ENCODE data around the gene WNT10A. TPM values are rescaled to one million over a fixed set of nuclear protein-coding genes. Genes with fewer than 3 reads are reported as not detected.

Gene WNT10A
- total RNA-seq, 2 experiments from 2014 or later = 1.9 to 2.5 TPM

DNA sequence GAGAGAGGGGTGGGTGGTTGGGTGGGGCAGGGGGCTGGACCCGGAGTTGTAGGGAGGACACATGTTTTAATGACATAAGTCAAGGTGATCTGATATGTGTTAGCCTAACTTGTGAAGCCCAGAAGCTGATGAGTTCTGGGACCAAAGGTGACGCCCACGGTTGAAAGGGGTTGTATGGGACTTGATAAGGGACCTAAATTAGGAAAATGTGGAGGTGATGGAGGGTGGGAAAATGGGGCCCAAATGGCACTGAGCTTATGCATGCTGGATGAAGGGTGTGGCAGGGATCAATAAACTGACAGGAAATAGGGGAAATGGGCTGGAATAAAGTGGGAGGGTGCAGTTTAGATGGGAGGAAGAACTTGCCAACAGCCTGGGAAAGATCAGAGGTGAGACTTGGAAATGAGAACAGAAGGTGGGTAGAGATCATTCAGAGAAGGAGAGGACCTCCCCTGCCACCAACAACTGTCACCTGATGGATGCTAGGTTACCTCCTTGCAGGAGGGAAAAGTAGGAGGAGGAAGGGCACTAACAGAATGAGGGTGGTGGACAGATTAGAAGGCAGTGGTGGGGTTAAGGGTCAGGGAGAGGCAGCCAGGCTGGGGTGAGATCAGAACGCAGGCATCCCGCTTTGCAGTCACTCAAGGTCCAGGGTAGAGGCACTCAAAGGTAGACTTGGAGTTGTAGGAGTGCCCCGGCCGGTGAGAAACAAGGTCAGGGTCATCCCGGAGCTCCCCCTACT is 15.3 kb downstream of the WNT10A start:
- Mint-ChIP-seq H3K36me3 (no peaks in the 10 kb centered on the region), H3K27ac (peak overlapping the region; percentile 58), H3K27me3 (peaks cover 59% of the 10 kb centered on the region), H3K4me3 (peak overlapping the region; percentile 57), H3K9me3 (no peaks in the 10 kb centered on the region), H3K4me1 (peaks cover 39% of the 10 kb centered on the region)
- POLR2A ChIA-PET = interaction anchor here (0.6 to 4.4 kb wide), 3 partner anchors 13 to 305 kb away, joined by 4 to 53 read pairs (median 4); partner anchors contain the start of gene WNT10A
- ATAC-seq (ENCODE audit: low read depth) (no peak), DNase-seq (no peak)

DNA sequence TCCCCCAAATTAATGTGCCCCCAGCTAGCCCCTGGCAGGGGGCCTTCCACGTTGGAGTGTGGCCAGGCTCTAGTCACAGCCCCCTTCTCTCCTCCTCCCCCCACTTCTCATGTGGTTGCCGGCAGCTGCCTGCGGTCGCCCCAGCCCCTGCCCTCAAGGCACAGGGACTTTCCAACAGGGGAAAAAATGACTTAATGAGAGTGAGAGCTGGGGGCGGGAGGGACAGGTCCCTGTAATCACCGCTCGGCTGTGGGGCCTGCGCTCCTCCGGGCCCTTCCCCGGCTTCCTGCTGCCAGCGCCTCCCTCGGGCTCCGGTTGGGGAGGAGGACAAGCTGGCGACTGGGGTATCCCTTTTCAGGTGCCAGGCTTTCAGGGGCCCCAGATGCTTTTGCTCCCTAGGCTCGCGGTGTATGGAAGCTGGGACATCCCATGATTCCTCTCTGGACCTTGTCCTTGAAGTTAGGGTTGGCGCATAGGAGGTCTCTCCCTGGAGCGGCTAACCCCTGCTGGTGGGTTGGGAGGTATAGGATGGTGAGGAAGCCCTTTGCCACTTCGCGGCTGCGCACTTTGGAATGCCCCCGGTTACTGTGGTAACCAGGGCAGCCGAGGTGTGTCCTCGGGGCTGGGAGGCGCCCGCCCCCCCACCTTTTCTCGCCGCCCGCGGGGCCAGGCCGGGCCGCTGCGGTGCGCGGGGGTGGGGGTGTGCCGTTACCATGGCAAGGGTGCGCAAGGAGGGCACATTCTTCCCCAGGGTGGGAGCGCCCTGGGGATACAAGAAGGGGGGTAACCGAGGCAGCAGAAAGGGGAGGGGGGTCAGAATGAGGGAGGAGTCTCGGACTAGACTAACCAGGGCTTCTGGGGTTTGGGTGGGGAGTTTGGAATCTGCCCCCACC is 16.1 kb downstream of the WNT10A start:
- DNase-seq = peak; percentile 73
- peak overlapping the region; percentile 54 for H3K4me3 Mint-ChIP-seq
- POLR2A ChIA-PET = interaction anchor here (0.6 to 4.4 kb wide), 4 partner anchors 13 to 304 kb away, joined by 4 to 53 read pairs (median 8); partner anchors contain the start of gene WNT10A
- H3K36me3 Mint-ChIP-seq = no peaks in the 10 kb centered on the region
- H3K27ac Mint-ChIP-seq = peak overlapping the region; percentile 68
- peak; percentile 51 for ATAC-seq (ENCODE audit: low read depth)
- H3K4me1 Mint-ChIP-seq = peaks cover 39% of the 10 kb centered on the region
- H3K27me3 Mint-ChIP-seq = peaks cover 59% of the 10 kb centered on the region
- no peaks in the 10 kb centered on the region for H3K9me3 Mint-ChIP-seq

DNA sequence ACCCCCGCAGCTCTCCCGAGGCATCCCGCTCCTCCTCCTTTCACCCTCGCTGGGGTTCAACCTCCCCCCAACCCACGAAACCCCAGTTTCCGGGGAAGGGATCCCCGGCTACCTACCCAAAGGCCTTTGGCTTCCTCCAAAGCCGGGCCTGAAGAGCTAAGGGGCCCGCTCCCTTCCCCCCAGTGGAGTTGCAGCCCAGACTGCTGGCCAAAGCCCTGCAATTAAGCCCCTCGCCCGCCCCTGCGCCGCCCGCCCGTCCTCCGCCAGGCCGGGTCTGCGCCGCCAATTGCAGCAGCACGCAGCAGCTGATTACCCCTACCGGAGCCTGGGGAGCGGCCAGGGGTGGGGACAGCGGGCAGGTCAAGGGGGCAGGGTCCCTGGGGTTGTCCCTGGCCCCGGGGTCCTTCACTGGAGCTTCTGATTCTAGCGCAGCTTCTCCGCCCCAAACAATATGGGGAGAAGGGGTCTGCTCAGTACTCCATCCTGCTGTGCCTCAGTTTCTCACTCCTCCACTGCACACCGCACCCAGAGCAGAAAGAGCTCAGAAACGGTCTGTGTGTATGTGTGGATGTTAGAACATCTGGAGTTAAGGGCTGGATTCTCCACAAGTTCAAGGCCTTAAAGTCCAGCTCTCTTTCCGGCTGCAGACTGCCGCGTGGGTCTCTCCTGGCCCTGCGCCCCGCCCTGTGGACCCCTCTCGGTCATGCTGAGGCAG is 16.9 kb downstream of the WNT10A start:
- ATAC-seq (ENCODE audit: low read depth) (no peak), DNase-seq (no peak)
- Mint-ChIP-seq H3K4me3 (peak overlapping the region; percentile 74), H3K4me1 (peaks cover 38% of the 10 kb centered on the region), H3K27ac (no peak overlapping the region), H3K27me3 (peaks cover 62% of the 10 kb centered on the region), H3K36me3 (no peaks in the 10 kb centered on the region), H3K9me3 (no peaks in the 10 kb centered on the region)
- POLR2A ChIA-PET = interaction anchor here (1.3 to 4.4 kb wide), 3 partner anchors 12 to 42 kb away, joined by 3 to 53 read pairs (median 11); partner anchors contain the start of gene WNT10A

DNA sequence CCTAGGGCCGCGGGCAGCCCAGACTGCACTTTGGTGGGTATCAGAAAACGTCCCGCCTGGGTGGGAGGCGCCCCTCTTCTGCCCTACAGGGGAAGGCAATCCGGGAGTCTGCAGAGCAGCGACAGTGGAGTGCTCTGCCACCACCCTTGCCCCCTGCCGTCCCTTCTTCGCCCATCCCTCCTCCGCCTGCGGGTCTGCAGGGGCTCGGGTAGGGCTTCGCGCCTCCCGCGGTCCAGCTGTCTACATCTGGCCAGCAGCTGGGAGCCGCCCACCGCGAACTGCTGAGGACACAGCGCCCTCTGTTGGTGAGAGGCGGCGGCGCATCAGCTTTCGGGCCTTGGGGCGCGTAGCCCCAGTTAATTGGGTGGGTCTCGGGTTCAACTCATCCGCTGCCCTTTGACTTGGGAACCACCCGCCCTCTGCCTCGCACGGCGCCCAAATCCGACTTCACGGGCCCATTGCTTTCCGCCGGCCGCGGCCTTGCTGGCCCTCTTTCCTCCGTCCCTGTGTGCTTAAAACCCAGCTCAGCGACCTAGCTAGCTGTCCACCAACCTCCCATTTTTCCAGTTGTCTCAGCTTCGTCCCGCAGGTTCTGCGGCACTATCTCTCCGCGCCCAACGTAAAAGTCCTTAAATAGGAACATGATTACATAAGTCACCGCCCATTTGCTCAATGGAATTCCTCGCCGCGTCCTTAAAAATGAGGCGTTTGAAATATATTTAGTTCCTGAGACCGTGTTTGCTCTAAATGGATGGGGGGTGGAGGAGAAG is 17.6 kb downstream of the WNT10A start:
- peak overlapping the region; percentile 50 for H3K27ac Mint-ChIP-seq
- H3K9me3 Mint-ChIP-seq = no peaks in the 10 kb centered on the region
- peaks cover 70% of the 10 kb centered on the region for H3K27me3 Mint-ChIP-seq
- ATAC-seq (ENCODE audit: low read depth) (peak; percentile 39), DNase-seq (peak; percentile 87)
- peaks cover 33% of the 10 kb centered on the region for H3K4me1 Mint-ChIP-seq
- no peaks in the 10 kb centered on the region for H3K36me3 Mint-ChIP-seq
- POLR2A ChIA-PET = interaction anchor here (1.3 to 4.4 kb wide), 3 partner anchors 11 to 43 kb away, joined by 3 to 53 read pairs (median 11); partner anchors contain the start of gene WNT10A
- H3K4me3 Mint-ChIP-seq = peak overlapping the region; percentile 74

DNA sequence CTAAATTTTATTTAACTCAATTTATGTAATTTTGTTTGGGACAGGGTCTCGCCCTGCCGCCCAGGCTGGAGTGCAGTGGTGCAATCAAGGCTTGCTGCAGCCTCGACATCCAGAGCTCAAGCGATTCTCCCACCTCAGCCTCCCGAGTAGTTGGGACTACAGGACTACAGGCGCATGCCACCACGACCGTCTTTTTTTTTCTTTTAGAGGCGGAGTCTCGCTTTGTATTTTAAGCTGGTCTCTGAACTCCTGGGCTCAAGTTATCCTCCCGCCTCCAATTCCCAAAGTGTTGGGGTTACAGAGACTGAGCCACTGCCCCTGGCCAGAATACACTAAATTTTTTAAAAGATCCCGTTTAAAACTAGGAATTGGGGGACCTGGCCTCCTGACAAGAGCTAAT is 18.5 kb downstream of the WNT10A start:
- ATAC-seq (ENCODE audit: low read depth) (no peak), DNase-seq (no peak)
- Mint-ChIP-seq H3K27me3 (peaks cover 70% of the 10 kb centered on the region), H3K9me3 (no peaks in the 10 kb centered on the region), H3K4me3 (no peak overlapping the region), H3K27ac (no peak overlapping the region), H3K36me3 (no peaks in the 10 kb centered on the region), H3K4me1 (peaks cover 25% of the 10 kb centered on the region)
- POLR2A ChIA-PET = interaction anchor here (3.0 kb wide), 1 partner anchor 10 kb away, joined by 11 read pairs; no protein-coding TSS in a partner anchor

DNA sequence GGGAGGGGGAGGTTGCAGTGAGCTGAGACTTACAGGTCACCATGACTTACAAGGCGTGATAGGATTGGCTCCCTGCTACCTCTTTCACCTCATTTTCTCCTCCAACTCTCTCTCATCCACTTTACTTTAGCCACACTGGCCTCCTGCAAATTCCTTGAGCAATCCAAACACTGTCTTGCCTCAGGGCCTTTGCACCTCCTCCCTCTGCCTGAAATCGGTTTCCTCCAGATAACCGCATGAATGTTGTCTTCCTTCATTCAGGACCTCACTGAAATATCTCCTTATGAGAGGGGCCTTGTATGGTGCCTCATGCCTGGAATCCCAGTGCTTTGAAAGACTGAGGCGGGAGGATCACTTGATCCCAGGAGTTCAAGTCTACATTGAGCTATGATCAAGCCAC is 21.8 kb downstream of the WNT10A start:
- H3K4me3 Mint-ChIP-seq = no peak overlapping the region
- no peaks in the 10 kb centered on the region for H3K36me3 Mint-ChIP-seq
- ATAC-seq (ENCODE audit: low read depth) (no peak), DNase-seq (no peak)
- peaks cover 8% of the 10 kb centered on the region for H3K4me1 Mint-ChIP-seq
- POLR2A ChIA-PET = no interaction called here
- no peaks in the 10 kb centered on the region for H3K9me3 Mint-ChIP-seq
- no peak overlapping the region for H3K27ac Mint-ChIP-seq
- H3K27me3 Mint-ChIP-seq = peaks cover 69% of the 10 kb centered on the region

DNA sequence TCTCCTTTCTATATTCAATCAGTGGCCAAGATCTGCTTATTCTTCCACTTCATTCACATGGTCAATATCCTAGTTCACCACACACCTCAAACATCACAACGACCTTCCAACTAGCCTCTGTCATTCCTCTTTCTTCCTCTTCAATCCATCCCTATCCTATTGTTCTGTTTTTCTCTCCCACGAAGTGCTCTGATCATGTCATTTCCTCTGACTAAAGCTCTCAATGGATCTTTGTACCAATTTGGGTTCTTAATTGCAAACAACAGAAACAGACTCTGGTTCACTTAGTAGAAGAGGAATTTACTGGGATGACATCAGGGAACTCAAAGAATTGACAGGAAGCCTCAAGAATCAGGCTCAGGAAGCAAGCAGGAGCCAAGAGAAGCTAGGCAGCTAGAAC is 23.5 kb downstream of the WNT10A start:
- ATAC-seq (ENCODE audit: low read depth) (no peak), DNase-seq (no peak)
- Mint-ChIP-seq H3K36me3 (no peaks in the 10 kb centered on the region), H3K9me3 (no peaks in the 10 kb centered on the region), H3K4me3 (no peak overlapping the region), H3K27ac (no peak overlapping the region), H3K4me1 (peaks cover 6% of the 10 kb centered on the region), H3K27me3 (peaks cover 59% of the 10 kb centered on the region)
- POLR2A ChIA-PET = interaction anchor here (0.6 kb wide), 2 partner anchors 19 to 437 kb away, joined by 3 read pairs; no protein-coding TSS in a partner anchor

DNA sequence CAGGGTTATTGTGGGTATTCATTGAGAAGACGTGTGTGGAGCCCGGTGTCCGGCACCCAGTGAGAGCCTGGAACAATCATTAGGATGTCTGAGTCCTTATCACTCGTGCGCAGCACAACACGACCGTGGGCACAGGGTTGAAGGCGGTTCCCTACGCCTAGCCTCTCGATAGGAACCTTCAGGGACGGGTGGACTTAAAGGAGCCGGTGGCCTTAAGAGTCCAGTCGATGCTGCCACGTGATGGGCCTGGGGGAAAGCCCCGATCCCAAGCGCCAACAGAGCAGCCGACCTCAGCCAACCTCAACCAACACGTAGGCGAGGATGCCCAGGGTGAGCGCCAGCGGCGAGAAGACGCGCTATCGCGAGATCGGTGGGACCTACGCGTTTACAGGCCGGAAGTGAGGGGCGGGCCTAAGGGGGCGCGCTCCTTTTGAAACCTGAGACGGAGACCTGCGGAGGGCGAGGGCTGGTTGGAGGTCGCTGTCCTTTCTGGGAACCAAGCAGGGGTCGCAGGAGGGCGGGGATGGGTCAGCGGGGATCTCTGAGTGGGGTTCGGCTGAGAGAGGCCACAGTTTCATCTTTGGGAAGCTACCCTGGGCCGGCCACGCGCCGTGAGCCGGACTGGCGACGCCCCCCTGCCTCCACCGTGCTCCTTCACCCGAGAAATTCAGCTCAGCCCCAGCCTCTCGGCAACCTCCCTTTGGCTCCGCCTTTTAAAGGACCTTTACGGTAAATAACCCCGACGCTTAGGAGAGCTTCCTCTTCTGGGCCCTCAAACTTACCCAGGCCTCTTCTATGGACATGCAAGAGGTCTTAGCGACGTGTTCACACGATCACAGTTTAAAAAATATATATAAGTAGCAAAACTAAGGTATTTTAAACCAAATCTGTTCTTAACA is 28.3 kb downstream of the WNT10A start:
- Mint-ChIP-seq H3K36me3 (peaks cover 1% of the 10 kb centered on the region), H3K4me3 (peak overlapping the region; percentile 85), H3K27me3 (peaks cover 20% of the 10 kb centered on the region), H3K4me1 (peaks cover 14% of the 10 kb centered on the region), H3K27ac (peak overlapping the region; percentile 83), H3K9me3 (peaks cover 1% of the 10 kb centered on the region)
- ATAC-seq (ENCODE audit: low read depth) (peak; percentile 96), DNase-seq (peak; percentile 92)
- POLR2A ChIA-PET = interaction anchor here (0.9 to 2.5 kb wide), 2 partner anchors 11 to 249 kb away, joined by 7 to 11 read pairs; partner anchors contain the start of genes BCS1L and ZNF142

DNA sequence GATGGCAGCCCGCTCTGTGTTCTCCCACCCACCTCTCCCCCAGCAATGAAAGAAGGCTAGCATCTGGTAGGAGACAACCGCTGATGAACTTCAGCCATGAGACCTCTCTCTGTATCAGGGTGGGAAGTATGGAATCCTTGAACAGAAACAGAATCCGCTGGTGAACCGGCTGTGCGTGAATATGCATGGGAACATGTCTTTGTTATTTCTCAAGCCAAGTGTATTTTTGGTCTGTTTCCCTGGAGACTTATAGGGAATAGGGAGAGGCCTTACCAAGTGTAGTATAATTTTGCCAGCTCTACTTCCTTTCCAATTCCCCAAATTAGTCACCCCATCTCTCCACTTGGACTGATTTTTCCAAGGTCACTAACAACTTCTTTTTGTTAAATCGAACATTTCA is 30.1 kb downstream of the WNT10A start:
- peaks cover 13% of the 10 kb centered on the region for H3K27me3 Mint-ChIP-seq
- POLR2A ChIA-PET = interaction anchor here (2.5 kb wide), 1 partner anchor 12 kb away, joined by 11 read pairs; no protein-coding TSS in a partner anchor
- peaks cover 12% of the 10 kb centered on the region for H3K4me1 Mint-ChIP-seq
- peaks cover 1% of the 10 kb centered on the region for H3K9me3 Mint-ChIP-seq
- H3K36me3 Mint-ChIP-seq = peaks cover 1% of the 10 kb centered on the region
- no peak for ATAC-seq (ENCODE audit: low read depth)
- H3K4me3 Mint-ChIP-seq = no peak overlapping the region
- H3K27ac Mint-ChIP-seq = no peak overlapping the region
- no peak for DNase-seq

DNA sequence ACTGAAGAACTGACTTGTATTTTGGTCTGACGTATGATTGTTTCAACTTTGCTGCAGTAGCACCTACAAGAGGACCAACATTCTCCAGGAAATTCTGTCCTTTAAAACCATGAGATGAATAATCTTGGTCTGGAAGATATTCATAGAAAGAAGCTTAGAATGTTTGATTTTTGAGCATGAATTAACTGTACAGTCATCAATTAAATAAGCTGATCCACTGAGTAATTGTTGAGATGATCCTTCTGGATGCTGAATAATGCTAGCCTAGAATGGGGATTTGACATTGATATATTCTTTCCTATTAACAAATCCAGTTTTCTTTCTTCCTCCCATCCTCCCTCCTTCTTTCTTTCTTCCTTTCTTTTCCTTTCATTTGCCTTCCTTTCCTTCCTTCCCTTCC is 39.9 kb downstream of the WNT10A start:
- H3K9me3 Mint-ChIP-seq = peaks cover 5% of the 10 kb centered on the region
- POLR2A ChIA-PET = no interaction called here
- H3K27ac Mint-ChIP-seq = no peak overlapping the region
- no peaks in the 10 kb centered on the region for H3K4me1 Mint-ChIP-seq
- peaks cover 24% of the 10 kb centered on the region for H3K27me3 Mint-ChIP-seq
- H3K4me3 Mint-ChIP-seq = no peak overlapping the region
- ATAC-seq (ENCODE audit: low read depth) (no peak), DNase-seq (no peak)
- peaks cover 2% of the 10 kb centered on the region for H3K36me3 Mint-ChIP-seq

DNA sequence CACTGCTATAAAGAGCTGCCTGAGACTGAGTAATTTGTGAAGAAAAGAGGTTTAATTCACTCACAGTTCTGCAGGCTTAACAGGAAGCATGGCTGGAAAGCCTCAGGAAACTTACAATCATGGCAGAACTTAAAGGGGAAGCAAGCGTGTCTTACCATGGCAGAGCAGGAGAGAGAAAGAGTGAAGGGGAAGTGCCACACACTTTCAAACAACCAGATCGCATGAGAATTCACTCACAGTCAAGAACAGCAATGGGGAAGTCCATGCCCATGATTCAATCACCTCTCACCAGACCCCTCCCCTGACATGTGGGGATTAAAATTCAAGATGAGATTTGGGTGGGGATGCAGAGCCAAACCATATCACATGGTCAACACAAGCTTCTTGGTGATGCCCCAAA is 44.1 kb downstream of the WNT10A start:
- DNase-seq = no peak
- no peak overlapping the region for H3K27ac Mint-ChIP-seq
- H3K4me3 Mint-ChIP-seq = no peak overlapping the region
- POLR2A ChIA-PET = no interaction called here
- H3K4me1 Mint-ChIP-seq = no peaks in the 10 kb centered on the region
- peaks cover 5% of the 10 kb centered on the region for H3K9me3 Mint-ChIP-seq
- H3K36me3 Mint-ChIP-seq = peaks cover 2% of the 10 kb centered on the region
- no peak for ATAC-seq (ENCODE audit: low read depth)
- H3K27me3 Mint-ChIP-seq = peaks cover 20% of the 10 kb centered on the region

All from activated naive CD8-positive, alpha-beta T cell treated with anti-CD3 and anti-CD28 coated beads, Interleukin-2, amount 10 ng/mL, durations not matched to agents 7 days and 5 days (primary cell).